ELF-1 (cell line): ENCODE measurements around the gene CMIP.
A peak's percentile ranks its signal among the peaks of the same experiment; 100 is the strongest.
"Not testable (repeated sequence)": the region's sequence is repeated elsewhere in the genome, so short reads cannot be mapped to it uniquely, and the experiment has no call there.

ENCODE experiments used
- DNase-seq: peaks from one replicate; pipeline ENCODE4 v3.0.0-alpha.2; 2016; ENCODE audit warnings: low read depth, low spot score

The CMIP gene

GRCh38 chr16:81444448-81445121 lies at the start of gene CMIP:
Gene CMIP, plus strand, starts transcription at chr16:81444808.
- peak; percentile 51 for DNase-seq

- DNase-seq: no peak
These were observed 49.5 kb upstream of the CMIP start for GRCh38 chr16:81394966-81395655.

GRCh38 chr16:81397058-81397878 lies 47.3 kb upstream of the CMIP start:
- no peak for DNase-seq

DNA sequence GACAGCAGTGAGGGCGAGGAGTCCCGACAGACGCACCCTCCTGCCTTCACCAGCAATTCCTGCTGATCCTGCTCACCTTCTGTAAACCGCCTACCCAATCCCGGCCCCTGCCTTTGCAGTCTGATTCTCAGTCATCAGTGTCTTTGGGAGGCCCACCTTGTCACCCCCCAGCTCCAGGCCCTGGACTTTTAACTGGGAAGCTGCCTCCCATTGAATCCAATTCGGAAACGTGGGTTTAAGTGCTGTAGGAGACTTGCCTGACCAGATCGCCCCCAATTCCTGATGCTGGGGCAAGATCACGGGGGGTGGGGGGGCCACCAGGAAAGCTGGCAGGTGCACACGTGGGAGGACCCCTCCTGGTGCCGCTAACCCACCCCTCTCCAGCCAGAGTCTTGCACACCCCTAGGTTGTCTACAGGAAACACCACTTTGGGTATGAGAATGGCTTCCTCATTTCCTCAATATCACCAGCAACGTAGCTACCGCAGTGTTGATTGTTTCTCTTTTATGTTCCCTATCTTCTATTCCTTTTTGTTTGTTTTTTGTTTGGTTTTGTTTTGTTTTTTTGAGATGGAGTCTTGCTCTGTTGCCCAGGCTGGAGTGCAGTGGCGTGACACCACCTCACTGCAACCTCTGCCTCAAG lies 46.6 kb upstream of the CMIP start:
- no peak for DNase-seq

- DNase-seq: no peak
These were observed 44.7 kb upstream of the CMIP start for GRCh38 chr16:81399909-81400308.

GRCh38 chr16:81401035-81401950 lies 43.3 kb upstream of the CMIP start:
- peak; percentile 53 for DNase-seq

DNA sequence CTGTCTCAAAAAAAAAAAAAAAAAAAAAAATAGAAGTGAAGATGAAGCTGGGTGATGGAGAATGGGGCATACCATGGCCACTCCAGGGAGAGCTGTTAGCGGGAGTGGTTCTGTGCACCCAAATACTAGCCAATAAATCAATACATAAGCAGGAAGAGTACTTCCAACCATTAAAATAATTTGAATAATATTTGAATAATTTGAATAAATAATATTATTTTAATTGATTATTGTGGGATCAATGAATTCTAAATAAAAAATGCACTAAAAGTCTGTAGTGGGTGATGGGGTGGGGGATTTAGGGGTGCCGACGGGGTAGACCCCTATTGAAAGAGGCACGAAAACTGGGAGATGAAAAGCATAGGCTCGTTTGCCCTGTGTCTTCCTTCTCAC lies 41.4 kb upstream of the CMIP start:
- DNase-seq: no peak

GRCh38 chr16:81403601-81404391 lies 40.8 kb upstream of the CMIP start:
- peak; percentile 95 for DNase-seq

DNA sequence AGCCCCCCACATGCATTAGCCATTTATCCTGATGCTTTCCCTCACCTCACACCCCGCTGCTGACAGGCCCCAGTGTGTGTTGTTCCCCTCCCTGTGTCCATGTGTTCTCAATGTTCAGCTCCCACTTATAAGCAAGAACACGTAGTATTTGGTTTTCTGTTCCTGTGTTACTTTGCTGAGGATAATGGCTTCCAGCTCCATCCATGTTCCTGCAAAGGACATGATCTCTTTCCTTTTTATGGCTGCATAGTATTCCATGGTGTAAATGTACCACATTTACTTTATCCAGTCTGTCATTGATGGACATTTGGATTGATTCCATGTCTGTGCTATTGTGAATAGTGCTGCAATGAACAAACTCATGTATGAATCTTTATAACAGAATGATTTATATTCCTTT lies 39.6 kb upstream of the CMIP start:
- DNase-seq: not testable (repeated sequence)

DNA sequence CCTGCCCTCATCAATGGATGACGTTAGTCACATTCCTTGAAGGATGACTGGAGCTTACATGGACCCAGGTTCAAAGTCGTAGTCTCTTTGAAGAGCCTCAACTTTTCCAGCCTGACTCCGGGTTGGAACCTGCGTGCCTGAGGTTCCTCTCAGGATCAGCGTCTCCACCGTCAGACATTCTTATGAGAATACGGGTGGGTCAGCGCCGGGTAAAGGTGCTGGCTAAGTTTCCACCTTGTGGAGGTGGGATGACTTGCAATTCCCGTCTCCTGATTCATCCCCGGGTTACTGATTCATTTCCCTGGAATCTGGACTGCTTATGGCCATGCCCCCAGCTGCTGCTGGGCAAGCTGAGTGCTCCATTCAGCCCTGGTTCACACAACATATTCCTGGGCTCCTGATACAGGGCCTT lies 38.9 kb upstream of the CMIP start:
- peak; percentile 91 for DNase-seq

DNA sequence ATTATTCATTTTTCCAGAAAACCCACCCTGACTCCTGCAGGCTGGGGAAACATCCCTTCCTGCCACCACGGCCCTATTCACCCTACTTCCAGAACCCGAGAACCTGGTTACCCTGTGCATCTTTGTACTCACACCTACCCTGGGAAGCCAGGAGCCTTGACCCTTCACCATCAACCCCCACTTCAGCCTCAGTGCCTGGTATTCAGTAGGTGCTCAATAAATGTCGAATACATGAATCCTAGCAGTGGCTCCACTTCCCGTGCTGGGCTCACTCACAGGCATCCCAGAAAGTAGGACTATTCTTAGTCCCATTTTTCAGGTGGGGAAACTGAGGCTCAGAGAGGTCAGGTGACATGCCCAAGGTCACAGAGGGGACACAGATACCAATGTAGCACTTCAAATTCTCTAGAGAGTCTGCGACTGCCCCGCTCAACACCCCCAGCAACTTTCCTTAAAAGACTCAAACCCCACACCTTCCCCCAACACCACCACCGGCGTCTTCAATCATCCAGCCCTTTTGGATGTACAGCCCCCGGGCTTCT lies 36.1 kb upstream of the CMIP start:
- DNase-seq: no peak

- no peak for DNase-seq
These were observed 35.5 kb upstream of the CMIP start for GRCh38 chr16:81409016-81409556.

- no peak for DNase-seq
These were observed 33.8 kb upstream of the CMIP start for GRCh38 chr16:81410643-81411293.

DNA sequence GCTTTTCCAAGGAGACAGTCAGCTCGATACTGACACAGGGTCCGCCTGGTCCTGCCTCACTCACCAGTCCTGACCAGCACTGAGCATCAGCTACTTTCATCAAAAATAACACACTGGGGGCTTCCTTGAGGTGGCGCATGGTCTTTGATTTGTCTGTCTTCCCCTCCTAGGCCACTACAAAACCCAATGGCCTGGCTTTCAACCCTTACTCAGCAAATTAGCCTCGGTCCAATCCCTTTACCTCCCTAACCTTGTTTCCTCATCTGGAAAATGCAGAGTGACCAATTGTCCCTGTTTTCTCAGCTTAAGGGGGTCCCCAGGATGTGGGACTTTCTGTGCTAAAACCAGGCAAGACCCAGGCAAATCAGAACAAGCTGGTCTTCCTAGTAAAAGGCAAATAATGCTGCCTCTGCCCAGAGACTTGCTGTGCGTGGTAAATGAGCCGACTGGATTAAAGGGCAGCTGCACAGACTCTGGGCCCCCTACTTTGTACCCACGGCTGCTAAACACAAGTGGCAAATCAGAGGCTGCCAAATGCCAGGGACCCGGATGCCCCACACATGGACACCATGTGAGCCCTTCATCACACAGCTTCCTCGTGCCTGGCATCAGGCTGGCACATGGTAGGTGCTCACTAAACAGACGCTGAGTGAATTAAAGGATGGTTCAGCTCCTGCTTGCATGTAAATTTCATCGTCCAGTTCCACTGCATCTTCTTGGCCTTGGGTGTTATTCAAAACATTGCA lies 31.2 kb upstream of the CMIP start:
- DNase-seq: no peak

DNA sequence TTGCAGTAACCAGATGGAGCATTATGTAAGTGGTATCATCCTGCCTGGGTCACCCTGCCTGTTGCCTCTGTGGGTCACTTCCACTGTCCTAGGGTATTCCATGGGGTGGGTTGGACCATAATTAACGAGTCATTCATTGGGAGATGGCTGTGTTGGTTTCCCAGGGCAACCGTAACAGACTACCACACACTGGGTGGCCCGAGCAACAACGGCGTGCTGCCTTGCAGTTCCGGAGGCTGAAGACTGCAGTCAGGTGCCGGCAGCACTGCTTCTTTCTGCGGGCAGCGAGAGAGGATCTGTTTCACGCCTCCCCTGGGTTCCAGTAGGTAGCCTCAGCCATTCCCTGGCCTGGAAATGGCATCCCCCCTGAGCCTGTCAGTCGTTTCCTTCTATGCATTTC lies 28.9 kb upstream of the CMIP start:
- peak; percentile 64 for DNase-seq

DNA sequence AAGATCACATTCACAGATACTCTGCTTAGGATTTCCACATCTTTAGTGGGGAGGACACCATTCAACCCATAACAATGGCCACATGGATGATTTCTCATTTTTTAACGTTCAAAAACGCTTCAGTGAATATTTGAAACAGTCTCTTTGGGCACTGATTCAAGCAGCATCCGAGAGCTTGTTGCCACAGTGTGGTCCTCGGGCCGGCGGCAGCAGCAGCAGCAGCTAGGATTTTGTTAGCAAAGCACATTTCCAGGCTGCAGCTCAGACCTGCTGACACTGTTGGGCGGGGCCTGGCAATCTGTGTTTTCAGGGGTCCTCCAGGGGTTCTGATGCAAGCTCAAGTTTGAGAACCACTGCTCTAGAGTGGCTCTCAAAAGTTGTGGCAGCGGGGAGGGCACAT lies 27.9 kb upstream of the CMIP start:
- DNase-seq: no peak

DNA sequence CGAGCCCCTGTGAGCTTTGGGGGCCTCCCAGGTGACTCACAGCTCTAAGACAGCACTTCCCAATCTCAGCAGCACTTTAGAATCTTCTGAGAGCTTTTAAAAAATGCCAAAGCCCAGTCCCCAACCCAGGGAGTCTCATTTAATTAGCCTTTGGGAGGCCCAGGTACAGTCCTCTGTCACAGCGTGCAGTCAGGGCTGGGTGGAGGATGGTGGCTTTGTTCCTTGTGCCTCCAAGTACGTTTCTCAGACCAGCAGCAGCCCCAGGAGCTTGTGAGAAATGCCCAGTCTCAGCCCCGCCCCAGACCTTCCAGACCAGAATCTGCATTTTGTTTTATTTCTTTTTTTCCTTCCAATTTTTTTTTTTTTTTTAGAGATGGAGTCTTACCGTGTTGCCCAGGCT lies 27.4 kb upstream of the CMIP start:
- DNase-seq: no peak

DNA sequence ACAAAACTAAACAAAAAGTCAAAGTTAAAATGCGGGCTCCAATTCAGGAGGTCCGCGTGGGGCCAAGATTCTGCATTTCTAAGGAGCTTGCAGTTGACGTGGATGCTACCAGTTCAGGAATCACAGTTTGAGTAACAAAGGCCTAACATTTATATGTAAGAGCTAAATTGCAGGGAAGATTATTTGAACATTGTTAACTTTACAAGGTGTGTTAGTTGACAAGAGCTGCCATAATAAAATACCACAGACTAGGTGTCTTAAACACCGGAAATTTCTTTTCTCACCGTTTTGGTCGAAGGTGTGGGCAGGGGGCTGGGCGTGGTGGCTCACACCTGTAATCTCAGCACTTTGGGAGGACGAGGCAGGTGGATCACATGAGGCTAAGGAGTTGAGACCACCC lies 24.8 kb upstream of the CMIP start:
- DNase-seq: no peak
